ENCODE results near the gene UBTD2.
A peak's percentile ranks its signal among the peaks of the same experiment; 100 is the strongest.

DNA sequence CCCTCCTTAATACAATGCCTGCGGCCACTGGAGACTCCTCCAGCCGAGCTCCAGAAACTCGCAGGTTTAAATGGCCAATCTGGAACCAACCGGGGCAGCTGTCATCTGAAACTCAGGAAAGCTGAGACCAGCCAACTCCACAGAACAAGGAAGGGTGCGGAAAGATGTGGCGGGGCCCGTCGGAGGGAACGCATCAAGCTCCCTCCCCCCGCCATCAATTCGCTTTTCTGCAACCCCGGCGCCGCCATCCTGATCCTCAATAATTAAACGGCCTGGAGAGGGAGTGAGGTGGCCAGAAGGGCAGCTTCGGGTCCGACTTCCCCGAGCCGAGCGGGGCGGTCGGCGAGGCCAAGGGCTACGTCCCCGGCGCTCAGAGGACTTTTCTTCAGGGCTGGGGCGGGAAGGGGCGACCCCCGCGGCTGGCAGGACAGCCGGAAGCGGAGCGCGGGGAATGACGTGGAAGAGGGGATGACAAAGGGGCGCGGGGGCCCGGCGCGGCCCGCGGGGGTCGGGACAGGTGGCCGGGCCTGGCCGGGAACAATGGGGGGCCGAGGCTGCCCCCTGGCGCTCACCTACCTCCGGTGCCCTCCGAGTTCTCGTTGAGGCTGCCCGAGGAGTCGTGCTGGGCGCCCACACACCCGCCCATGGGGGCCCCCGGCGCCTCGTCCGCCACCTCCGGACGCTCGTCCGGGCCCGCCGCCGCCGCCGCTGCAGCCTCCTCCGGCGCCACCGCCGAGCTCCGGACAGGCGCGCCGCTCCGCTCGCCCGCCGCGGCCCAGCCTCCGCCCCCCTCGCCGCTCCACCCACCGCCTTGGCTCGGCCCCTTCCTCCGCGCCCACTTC, at the start of gene UBTD2:
- peak; percentile 42 for TF ChIP-seq CTCF (IDR thresholded peaks at IDR 0.05; ENCODE audit: low read length)
- no peak for TF ChIP-seq EZH2 (optimal IDR thresholded peaks at IDR 0.05; ENCODE audit: low read depth, low read length)

Measured in MM.1S (cell line).